WTC11 (cell line): ENCODE data around the gene DPH5. TPM values are rescaled to one million over a fixed set of nuclear protein-coding genes. Genes with fewer than 3 reads are reported as not detected.
"Not testable (repeated sequence)": the region's sequence is repeated elsewhere in the genome, so short reads cannot be mapped to it uniquely, and the experiment has no call there.

Source experiments
- ATAC-seq: fragments of 200-7000 bp; cut with Tn5 transposase; 2 replicates; pipeline ENCODE4 v1.10.0; 2021; ENCODE audit warnings: mild to moderate bottlenecking, moderate library complexity
- CTCF ChIA-PET: fragments of 300-600 bp; sonication (Branson Sonifier 250); formaldehyde crosslinking; loops from one replicate; lab custom pipeline; 2021; ENCODE audit warnings: antibody characterized with exemption; lab: Charles Lee
- POLR2A ChIA-PET: fragments of 350-600 bp; sonication (Branson Sonifier 250); formaldehyde crosslinking; loops from one replicate; lab custom pipeline; 2021; ENCODE audit warnings: antibody characterized with exemption; lab: Charles Lee
- DNase-seq: peaks from one replicate; pipeline ENCODE4 v3.0.0; 2021; ENCODE audit warnings: low spot score
- H3K27ac Mint-ChIP-seq: 2 replicates; pipeline ENCODE4 v1.8.0; 2021; ENCODE audit warnings: mixed read lengths
- H3K27me3 Mint-ChIP-seq: 2 replicates; pipeline ENCODE4 v1.8.0; 2021; ENCODE audit warnings: low read depth, mild to moderate bottlenecking, moderate library complexity, mixed read lengths
- H3K36me3 Mint-ChIP-seq: 2 replicates; pipeline ENCODE4 v1.8.0; 2021; ENCODE audit warnings: mixed read lengths
- H3K4me1 Mint-ChIP-seq: 2 replicates; pipeline ENCODE4 v1.8.0; 2022; ENCODE audit warnings: mixed read lengths
- H3K4me3 Mint-ChIP-seq: 2 replicates; pipeline ENCODE4 v1.8.0; 2021; ENCODE audit warnings: mild to moderate bottlenecking, moderate library complexity, mixed read lengths
- H3K9me3 Mint-ChIP-seq: 2 replicates; pipeline ENCODE4 v1.8.0; 2021; ENCODE audit warnings: mixed read lengths
- ETV6 ChIP-seq: sonication (generic); formaldehyde crosslinking; IDR thresholded peaks from 2 replicates; pipeline ENCODE4 v1.8.1; 2022; ENCODE audit warnings: mild to moderate bottlenecking, missing genetic modification reagents
- FOXJ3 ChIP-seq: sonication (generic); formaldehyde crosslinking; IDR thresholded peaks from 2 replicates; pipeline ENCODE4 v1.9.0; 2021; ENCODE audit warnings: missing genetic modification reagents, mild to moderate bottlenecking, borderline replicate concordance
- FOXP4 ChIP-seq: sonication (generic); formaldehyde crosslinking; IDR thresholded peaks from 2 replicates; pipeline ENCODE4 v1.8.0; 2022; ENCODE audit warnings: mild to moderate bottlenecking, missing genetic modification reagents
- MXD4 ChIP-seq: fragments of 250-450 bp; sonication (Bioruptor Pico); IDR thresholded peaks from 2 replicates; pipeline ENCODE4 v1.8.0; 2021; ENCODE audit warnings: mild to moderate bottlenecking, moderate library complexity, borderline replicate concordance
- SMAD4 ChIP-seq: sonication (generic); formaldehyde crosslinking; IDR thresholded peaks from 2 replicates; pipeline ENCODE4 v1.8.0; 2022; ENCODE audit warnings: mild to moderate bottlenecking, missing genetic modification reagents
- TEAD1 ChIP-seq: sonication (generic); formaldehyde crosslinking; IDR thresholded peaks from 2 replicates; pipeline ENCODE4 v1.8.0; 2022; ENCODE audit warnings: mild to moderate bottlenecking, missing genetic modification reagents
- ZBTB21 ChIP-seq: sonication (generic); formaldehyde crosslinking; IDR thresholded peaks from 2 replicates; pipeline ENCODE4 v1.8.1; 2023; ENCODE audit warnings: mild to moderate bottlenecking, missing genetic modification reagents, borderline replicate concordance
- ZNF138 ChIP-seq: sonication (generic); formaldehyde crosslinking; conservative IDR thresholded peaks from 2 replicates; pipeline ENCODE4 v1.8.1; 2022; ENCODE audit warnings: mild to moderate bottlenecking, moderate library complexity, missing genetic modification reagents
- ZNF416 ChIP-seq: fragments of 250-450 bp; sonication (Bioruptor Pico); IDR thresholded peaks from 2 replicates; pipeline ENCODE4 v1.9.0; 2021; ENCODE audit warnings: mild to moderate bottlenecking, inconsistent platforms
- ZNF423 ChIP-seq: fragments of 250-450 bp; sonication (Bioruptor Pico); IDR thresholded peaks from 2 replicates; pipeline ENCODE4 v2.1.2; 2022; ENCODE audit warnings: mild to moderate bottlenecking, moderate library complexity
- ZNF671 ChIP-seq: fragments of 250-450 bp; sonication (Bioruptor Pico); IDR thresholded peaks from 2 replicates; pipeline ENCODE4 v1.8.0; 2021; ENCODE audit warnings: mild to moderate bottlenecking
- total RNA-seq: library from RNA; stranded (reverse); gene quantifications from 3 replicates; pipeline ENCODE4 v1.2.3, GENCODE V29; 2021
- TF ChIP-seq, protein P1 (sequence below): sonication (generic); formaldehyde crosslinking; IDR thresholded peaks from 2 replicates; pipeline ENCODE4 v1.8.1; 2023; ENCODE audit warnings: mild to moderate bottlenecking, moderate library complexity, missing genetic modification reagents
- TF ChIP-seq, protein P2 (sequence below): sonication (generic); formaldehyde crosslinking; IDR thresholded peaks from 2 replicates; pipeline ENCODE4 v1.8.0; 2023; ENCODE audit warnings: missing genetic modification reagents, mild to moderate bottlenecking, borderline replicate concordance

The DPH5 gene
- total RNA-seq, 1 experiment from 2014 or later = 64.8 TPM

DNA sequence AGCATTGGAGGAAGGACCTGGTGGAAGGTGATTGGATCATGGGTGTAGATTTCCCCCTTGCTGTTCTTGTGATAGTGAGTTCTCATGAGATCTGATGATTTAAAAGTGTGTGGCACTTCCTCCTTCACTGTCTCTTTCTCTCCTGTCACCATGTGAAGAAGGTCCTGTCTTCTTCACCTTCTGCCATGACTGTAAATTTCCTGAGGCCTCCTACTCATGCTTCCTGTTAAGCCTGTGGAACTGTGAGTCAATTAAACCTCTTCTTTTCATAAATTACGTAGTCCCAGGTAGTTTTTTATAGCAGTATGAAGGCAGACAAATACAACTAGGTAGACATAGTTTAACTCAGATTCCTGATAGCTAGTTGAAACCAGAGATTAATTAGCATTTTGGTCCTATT is 72.6 kb downstream of the DPH5 start:
- ATAC-seq, POLR2A ChIA-PET, CTCF ChIA-PET, H3K27me3 Mint-ChIP-seq, DNase-seq: not testable (repeated sequence)
- Mint-ChIP-seq H3K9me3 (peaks cover 11% of the 10 kb centered on the region), H3K27ac (peak overlapping the region; percentile 96), H3K36me3 (peaks cover 22% of the 10 kb centered on the region), H3K4me1 (peaks cover 63% of the 10 kb centered on the region), H3K4me3 (0 out of 2 replicates have a peak overlapping the region, but pooled peaks have one; percentile 8)

DNA sequence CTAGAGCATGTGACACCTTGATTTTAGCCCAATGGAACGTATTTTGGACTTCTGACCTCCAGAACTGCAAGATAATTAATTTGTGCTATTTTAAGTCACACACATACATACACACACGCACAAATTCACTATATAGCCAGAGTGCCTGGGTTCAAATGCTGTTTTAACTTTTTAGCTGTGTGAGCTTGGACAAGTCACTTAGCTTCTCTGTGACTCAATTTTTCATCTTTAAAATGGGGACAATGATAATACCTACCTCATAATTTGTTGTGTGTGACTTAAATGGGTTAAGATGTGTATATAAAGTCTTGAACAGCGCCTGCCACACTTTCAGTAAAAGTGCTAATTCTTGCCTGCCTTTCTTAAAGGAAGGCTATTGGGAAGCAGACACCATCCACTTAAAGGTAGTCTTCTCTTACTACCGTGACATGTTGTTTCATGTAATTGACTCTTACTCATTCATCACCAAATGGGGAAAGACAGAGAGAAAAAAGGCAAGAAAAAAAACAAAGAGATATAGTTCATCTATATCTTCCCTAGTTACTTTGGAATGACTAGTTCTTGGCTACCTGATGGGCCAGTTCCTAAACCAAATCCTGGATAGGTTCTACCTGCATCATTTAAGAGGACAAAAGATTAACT is 73.4 kb downstream of the DPH5 start:
- CTCF ChIA-PET = no interaction called here
- POLR2A ChIA-PET = no interaction called here
- Mint-ChIP-seq H3K27me3 (no peaks in the 10 kb centered on the region), H3K27ac (peak overlapping the region; percentile 12; the same call in 1 of the 2 replicates), H3K36me3 (peaks cover 29% of the 10 kb centered on the region), H3K4me1 (peaks cover 63% of the 10 kb centered on the region), H3K4me3 (no peak overlapping the region), H3K9me3 (peaks cover 18% of the 10 kb centered on the region)
- ATAC-seq (no peak), DNase-seq (no peak)
- TF ChIP-seq ZBTB21 (CRISPR knock-in tag) (no peak), ETV6 (CRISPR knock-in tag) (no peak), MXD4 (CRISPR knock-in tag) (no peak), ZNF416 (CRISPR knock-in tag) (no peak)
- TF ChIP-seq, protein P1, sequence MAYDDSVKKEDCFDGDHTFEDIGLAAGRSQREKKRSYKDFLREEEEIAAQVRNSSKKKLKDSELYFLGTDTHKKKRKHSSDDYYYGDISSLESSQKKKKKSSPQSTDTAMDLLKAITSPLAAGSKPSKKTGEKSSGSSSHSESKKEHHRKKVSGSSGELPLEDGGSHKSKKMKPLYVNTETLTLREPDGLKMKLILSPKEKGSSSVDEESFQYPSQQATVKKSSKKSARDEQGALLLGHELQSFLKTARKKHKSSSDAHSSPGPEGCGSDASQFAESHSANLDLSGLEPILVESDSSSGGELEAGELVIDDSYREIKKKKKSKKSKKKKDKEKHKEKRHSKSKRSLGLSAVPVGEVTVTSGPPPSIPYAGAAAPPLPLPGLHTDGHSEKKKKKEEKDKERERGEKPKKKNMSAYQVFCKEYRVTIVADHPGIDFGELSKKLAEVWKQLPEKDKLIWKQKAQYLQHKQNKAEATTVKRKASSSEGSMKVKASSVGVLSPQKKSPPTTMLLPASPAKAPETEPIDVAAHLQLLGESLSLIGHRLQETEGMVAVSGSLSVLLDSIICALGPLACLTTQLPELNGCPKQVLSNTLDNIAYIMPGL (CRISPR knock-in tag) = no peak

GRCh38 chr1:100950781-100951180 is 74.8 kb downstream of the DPH5 start:
- peaks cover 33% of the 10 kb centered on the region for H3K9me3 Mint-ChIP-seq
- peaks cover 44% of the 10 kb centered on the region for H3K36me3 Mint-ChIP-seq
- peaks cover 63% of the 10 kb centered on the region for H3K4me1 Mint-ChIP-seq
- CTCF ChIA-PET = interaction anchor here (1.9 kb wide), 1 partner anchor 288 kb away, joined by 5 read pairs; no protein-coding TSS in a partner anchor
- POLR2A ChIA-PET = no interaction called here
- no peak for TF ChIP-seq ZNF138
- TF ChIP-seq ZNF671 (CRISPR knock-in tag) = no peak
- TF ChIP-seq FOXP4 (CRISPR knock-in tag) = no peak
- TF ChIP-seq FOXJ3 = no peak
- TF ChIP-seq SMAD4 (CRISPR knock-in tag) = no peak
- TF ChIP-seq, protein P2, sequence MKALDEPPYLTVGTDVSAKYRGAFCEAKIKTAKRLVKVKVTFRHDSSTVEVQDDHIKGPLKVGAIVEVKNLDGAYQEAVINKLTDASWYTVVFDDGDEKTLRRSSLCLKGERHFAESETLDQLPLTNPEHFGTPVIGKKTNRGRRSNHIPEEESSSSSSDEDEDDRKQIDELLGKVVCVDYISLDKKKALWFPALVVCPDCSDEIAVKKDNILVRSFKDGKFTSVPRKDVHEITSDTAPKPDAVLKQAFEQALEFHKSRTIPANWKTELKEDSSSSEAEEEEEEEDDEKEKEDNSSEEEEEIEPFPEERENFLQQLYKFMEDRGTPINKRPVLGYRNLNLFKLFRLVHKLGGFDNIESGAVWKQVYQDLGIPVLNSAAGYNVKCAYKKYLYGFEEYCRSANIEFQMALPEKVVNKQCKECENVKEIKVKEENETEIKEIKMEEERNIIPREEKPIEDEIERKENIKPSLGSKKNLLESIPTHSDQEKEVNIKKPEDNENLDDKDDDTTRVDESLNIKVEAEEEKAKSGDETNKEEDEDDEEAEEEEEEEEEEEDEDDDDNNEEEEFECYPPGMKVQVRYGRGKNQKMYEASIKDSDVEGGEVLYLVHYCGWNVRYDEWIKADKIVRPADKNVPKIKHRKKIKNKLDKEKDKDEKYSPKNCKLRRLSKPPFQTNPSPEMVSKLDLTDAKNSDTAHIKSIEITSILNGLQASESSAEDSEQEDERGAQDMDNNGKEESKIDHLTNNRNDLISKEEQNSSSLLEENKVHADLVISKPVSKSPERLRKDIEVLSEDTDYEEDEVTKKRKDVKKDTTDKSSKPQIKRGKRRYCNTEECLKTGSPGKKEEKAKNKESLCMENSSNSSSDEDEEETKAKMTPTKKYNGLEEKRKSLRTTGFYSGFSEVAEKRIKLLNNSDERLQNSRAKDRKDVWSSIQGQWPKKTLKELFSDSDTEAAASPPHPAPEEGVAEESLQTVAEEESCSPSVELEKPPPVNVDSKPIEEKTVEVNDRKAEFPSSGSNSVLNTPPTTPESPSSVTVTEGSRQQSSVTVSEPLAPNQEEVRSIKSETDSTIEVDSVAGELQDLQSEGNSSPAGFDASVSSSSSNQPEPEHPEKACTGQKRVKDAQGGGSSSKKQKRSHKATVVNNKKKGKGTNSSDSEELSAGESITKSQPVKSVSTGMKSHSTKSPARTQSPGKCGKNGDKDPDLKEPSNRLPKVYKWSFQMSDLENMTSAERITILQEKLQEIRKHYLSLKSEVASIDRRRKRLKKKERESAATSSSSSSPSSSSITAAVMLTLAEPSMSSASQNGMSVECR = no peak
- no peak for TF ChIP-seq TEAD1 (CRISPR knock-in tag)
- no peak for TF ChIP-seq ZNF423 (CRISPR knock-in tag)
- TF ChIP-seq, all 79 proteins: peak for 0
- Mint-ChIP-seq H3K4me3 (peak overlapping the region; percentile 15; the same call in 1 of the 2 replicates), H3K27me3 (no peaks in the 10 kb centered on the region), H3K27ac (peak overlapping the region; percentile 96)
- DNase-seq = peak; percentile 13
- peak; percentile 65 for ATAC-seq
